ENCODE measurements around the gene CNEP1R1.

Gene CNEP1R1

DNA sequence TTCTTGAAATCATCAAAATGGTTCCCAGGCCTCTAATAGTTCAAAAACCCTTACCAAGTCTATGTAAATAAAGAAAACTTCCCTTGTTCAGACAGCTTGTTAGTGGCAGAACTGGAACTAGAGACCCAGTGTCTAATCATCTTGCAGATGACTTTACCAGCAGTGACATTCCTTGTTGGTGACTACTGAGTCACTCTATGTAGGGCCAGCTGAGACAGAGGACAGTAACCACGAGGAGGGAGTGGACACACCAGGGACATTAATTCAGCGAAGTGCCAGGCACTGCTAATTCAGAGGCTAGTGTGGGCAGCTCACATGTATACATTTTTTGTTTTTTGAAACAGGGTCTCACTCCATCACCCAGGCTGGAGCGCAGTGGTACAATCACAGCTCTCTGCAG lies 34.6 kb downstream of the CNEP1R1 start:
- in situ Hi-C loops (cut with MboI; ENCODE audit: low sequenced_read_pairs): no loop called here

- in situ Hi-C loops (cut with MboI; ENCODE audit: low sequenced_read_pairs): no loop called here
Observed at GRCh38 chr16:50061326-50061725, 36.3 kb downstream of the CNEP1R1 start.

- in situ Hi-C loops (cut with MboI; ENCODE audit: low sequenced_read_pairs): no loop called here
Observed at GRCh38 chr16:50065241-50065623, 40.2 kb downstream of the CNEP1R1 start.

DNA sequence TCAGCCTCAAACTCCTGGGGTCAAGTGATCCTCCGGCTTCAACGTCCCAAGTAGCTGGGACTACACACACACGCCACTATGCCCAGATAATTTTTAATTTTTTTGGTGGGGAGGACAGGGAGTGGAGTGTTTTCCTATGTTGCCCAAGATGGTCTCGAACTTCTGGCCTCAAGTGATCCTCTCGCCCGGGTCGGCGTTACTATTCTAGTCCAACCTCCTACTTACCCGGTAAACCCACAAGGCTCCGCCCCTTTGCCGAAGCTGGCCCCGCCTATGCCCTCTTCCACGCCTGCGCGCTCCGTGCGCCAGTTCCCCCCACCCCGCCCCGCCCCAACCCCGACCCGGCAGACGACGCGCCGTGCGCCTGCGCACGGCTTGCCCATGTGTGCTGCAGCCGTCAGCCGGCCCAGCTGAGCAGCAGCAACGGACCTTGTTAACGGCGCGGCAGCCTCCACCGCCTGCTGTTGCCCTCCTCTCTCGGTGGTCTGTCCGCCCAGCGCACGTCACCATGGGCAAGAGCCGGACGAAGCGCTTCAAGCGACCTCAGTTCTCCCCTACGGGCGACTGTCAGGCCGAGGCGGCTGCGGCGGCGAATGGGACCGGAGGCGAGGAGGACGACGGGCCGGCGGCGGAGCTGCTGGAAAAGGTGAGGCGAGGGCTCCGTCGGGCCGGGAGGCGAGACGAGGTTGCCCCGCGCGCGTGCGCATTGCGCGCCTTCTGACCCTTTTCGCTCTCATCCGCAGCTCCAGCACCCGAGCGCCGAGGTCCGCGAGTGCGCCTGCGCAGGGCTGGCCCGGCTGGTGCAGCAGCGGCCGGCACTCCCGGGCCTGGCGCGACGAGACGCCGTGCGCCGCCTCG lies 40.8 kb downstream of the CNEP1R1 start, which contains the start of gene HEATR3:
HEATR3 (plus strand) TSS at position 347 of the 858 bp plus-strand sequence; CDS start at position 509, 162 bp downstream.
- in situ Hi-C loops (cut with MboI; ENCODE audit: low sequenced_read_pairs): no loop called here

DNA sequence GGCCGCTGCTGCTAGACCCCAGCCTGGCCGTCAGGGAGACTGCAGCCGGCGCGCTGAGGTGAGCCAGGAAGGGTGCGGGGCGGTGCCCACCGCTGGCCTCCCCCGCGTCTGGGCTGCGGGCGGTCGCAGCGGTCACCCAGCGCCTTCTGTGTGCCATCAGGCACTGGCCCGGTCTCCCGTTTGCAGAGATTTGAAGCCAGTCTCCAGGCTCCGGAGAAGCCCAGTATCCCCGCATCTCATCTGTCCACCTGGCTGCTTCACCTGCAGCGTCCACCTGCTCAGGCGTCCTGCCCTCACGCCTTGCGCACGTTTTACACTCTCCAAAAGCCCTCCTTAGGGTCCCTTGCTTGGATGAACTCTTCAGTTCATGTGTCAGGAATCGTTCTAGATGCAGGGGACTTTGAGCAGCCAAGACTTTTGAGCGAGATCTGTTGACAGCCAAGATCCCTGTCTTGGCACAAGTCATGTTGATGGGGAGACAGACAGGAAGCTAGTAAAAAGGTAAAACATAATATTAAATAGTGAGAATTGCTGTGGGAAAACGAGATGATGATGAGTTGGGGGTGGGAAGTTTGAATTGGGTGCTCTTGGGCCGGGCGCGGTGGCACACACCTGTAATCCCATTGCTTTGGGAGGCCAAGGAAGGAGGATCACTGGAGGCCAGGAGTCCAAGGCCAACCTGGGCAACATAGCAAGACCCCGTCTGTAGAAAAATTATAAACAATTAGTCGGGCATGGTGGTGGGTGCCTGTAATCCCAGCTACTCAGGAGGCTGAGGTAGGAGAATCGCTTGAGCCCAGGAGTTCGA lies 41.7 kb downstream of the CNEP1R1 start:
- in situ Hi-C loops (cut with MboI; ENCODE audit: low sequenced_read_pairs): no loop called here

- in situ Hi-C loops (cut with MboI; ENCODE audit: low sequenced_read_pairs): no loop called here
Observed at GRCh38 chr16:50067290-50067853, 42.3 kb downstream of the CNEP1R1 start.

DNA sequence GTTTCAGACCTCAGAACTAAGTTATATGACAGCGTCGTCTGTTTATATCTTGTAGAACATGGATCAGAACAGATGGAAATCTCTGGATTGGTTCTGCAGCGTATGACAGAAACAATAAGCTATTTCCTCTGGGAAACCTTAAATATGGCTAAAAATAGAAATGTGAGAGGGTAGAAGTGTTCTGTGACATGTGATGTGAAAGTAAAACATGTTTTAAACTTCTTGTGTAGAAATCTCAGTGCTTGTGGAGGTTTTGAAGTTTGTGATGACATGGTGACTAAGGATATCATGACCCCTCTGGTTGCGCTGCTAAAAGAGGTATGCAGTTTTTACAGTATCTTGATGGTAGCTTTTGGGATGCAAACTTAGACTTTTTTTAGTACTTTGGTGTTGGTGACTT lies 43.5 kb downstream of the CNEP1R1 start:
- in situ Hi-C loops (cut with MboI; ENCODE audit: low sequenced_read_pairs): no loop called here

GRCh38 chr16:50069060-50069459 lies 44.0 kb downstream of the CNEP1R1 start:
- in situ Hi-C loops (cut with MboI; ENCODE audit: low sequenced_read_pairs): no loop called here

DNA sequence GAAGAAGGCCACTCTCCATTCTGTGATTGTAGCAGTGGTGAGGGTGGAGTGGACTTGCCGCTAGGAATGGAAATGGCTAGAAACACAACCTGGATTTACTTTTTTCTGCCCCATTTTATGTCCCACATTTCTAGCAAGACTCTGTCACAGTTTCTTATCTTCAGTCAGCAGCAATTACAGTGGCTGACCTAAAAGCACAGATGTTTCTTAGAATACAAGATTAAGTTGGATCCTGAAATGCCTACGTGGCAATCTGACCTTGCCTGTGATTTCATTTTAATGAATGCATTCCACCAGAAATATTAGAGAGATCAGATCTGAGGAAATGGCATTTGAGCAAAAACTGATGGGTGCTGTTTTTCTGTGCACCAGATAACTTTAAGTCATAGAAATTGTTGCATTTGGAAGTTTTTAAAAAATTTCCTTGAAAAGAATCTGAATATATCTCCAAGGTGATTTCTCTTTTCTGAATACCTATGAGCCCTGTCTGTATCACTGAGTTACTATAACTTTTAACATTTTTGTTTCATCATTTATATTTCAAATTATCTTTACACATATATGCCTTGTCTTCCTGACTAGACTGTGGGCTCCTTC lies 46.1 kb downstream of the CNEP1R1 start:
- in situ Hi-C loops (cut with MboI; ENCODE audit: low sequenced_read_pairs): no loop called here

- in situ Hi-C loops (cut with MboI; ENCODE audit: low sequenced_read_pairs): no loop called here
Observed at GRCh38 chr16:50072730-50073129, 47.7 kb downstream of the CNEP1R1 start.

DNA sequence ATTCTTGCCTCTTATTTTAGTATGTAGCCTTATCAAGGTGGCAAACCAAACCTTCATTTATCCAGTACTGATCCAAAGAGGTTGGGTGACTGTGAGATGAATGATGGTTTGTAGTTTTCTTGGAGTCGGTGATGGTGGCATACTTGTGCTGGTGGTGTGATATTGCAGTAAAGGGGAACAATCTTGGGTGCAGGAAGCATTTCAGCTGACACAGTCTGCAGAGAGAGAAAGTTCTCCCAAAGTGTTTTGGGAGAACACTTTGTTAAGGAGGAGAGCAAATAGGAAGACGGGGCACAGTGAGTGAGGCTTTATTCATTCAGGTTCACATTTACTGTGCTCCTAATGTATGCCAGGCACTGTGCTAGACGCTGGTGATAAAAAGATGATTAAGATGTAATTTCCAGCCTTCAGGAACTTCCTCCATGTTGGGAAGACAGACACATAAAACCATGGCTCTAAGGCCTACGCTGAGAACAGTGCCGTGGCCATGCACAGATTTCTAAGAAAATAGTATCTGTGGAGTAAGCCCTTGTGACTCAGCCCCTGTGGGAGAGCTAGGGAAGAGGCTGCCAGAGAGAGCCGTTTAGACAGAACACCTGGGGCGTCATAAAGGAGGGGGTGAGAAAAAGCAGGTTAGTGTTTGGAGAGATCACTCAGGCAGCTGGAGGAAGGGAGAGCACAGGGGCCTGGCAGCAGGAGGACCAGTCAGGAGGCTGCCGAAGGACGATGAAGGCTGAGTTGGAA lies 54.5 kb downstream of the CNEP1R1 start:
- in situ Hi-C loops (cut with MboI; ENCODE audit: low sequenced_read_pairs): no loop called here

GRCh38 chr16:50081428-50082018 lies 56.5 kb downstream of the CNEP1R1 start:
- in situ Hi-C loops (cut with MboI; ENCODE audit: low sequenced_read_pairs): no loop called here

- in situ Hi-C loops (cut with MboI; ENCODE audit: low sequenced_read_pairs): no loop called here
Observed at GRCh38 chr16:50083996-50084395, 59.0 kb downstream of the CNEP1R1 start.

DNA sequence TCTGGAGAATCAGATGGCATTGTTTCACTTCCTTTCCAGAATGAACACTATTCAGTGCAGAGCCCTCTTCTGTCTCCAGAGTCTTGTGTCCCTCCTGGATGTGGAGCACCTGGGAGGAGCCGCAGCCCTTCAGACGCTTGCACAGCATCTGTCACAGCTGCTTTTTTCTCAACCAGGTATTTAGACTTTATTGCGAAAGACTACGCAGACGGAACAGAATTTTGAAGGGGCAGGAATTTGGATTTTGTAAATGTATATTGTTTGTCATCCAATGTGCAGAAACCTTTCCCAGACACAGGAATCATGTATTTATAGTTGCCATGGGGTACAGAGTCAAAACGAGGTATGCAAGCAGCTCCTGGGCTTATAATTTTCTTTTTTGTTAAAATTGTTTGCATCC lies 61.2 kb downstream of the CNEP1R1 start:
- in situ Hi-C loops (cut with MboI; ENCODE audit: low sequenced_read_pairs): no loop called here

Measured in HL-60/S4 (cell line).